Measurements from ENCODE around the gene ARNT2.

Gene ARNT2

DNA sequence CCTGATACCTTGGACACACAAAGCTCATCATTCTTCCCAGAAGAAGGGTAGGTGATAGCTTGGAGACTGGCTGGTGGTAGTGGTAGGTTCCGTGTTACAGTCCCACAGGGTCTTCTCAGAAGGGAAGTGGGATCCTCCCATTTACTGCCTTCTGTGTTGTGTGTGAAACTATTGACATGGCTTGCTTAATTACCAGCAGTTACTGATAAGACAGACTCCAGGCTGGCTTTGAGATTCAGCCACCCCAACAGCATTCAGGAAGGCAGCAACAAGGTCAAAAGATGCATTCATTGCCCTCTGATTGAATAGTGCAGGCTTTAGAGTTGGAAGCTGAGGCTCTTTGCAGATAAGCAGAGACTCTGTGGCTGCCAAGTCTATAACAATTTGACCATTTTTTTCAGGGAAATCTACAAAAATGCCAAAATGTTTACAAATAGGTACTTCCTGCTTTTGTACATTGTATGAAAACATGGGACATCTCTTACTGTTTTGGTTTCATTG, 7.7 kb downstream of the ARNT2 start:
- DNase-seq (ENCODE audit: low spot score): no peak

GRCh38 chr15:80414546-80415357, 10.6 kb downstream of the ARNT2 start:
- no peak for DNase-seq (ENCODE audit: low spot score)

DNA sequence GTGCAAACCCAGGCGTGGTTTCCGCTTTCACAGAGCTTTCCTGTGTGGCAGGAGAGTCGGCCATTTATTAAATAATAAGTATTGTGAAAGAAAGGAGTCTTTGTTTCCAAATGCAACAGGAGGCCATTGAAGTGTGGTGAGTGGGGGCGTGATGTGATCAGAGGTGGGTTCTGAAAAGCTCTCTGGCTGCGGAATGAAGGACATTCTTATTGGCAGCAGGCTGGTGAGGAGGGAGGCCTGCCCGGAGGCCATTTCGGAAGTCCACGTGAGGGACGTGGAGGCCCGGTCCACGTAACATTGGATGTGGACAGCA, 11.1 kb downstream of the ARNT2 start:
- no peak for DNase-seq (ENCODE audit: low spot score)

GRCh38 chr15:80416702-80417101, 12.5 kb downstream of the ARNT2 start:
- DNase-seq (ENCODE audit: low spot score): no peak

DNA sequence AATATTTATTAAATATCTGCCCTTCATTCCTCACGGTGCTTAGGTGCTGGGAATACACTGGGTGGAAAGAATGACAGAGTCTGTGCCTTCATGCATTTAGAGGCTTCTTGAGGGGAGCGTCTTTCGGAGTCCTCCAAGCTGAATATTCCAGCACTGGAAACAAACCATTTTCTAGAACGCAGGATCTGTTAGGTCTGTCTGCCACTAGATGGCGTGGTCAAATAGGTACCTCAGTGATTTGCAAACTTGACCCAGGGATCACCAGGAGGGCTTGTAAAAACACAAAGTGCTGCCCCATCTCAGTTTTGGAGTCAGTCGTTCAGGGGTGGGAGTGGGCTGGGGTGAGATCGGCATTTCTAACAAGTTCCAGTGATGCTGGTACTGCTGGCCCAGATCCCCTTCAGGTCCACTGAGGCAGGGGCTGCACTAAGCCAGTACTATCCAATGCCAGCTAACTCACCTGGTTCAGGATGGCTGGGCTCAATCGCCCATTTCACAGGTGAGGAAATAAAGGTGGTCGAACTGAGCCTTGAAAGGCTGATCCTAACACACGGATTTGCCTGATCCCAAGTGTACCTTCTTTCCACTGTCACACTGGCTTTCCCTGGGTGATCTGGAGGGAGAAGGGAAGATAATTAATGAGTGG, 14.8 kb downstream of the ARNT2 start:
- no peak for DNase-seq (ENCODE audit: low spot score)

DNA sequence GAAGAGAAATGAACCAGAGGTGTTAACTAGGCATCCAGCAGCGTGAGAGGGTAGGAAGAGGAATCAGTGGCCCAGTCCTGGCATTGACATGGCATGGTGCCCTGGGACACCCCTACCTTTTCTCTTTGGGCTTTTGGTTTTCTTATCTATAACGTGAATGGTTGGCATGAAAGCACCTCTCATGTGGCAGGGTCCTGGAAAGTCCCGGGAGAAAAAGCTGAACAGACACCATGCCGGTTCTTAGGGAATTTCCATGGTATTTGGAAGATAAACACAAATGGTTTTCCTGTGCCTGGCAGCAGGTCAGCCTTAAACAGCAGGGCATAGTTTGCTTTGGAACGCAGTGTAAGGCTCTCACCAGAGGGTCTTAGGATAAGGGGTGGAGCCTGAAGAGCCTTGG, 15.4 kb downstream of the ARNT2 start:
- DNase-seq (ENCODE audit: low spot score): no peak

- DNase-seq (ENCODE audit: low spot score): no peak
These were observed 16.5 kb downstream of the ARNT2 start for GRCh38 chr15:80420658-80421057.

DNA sequence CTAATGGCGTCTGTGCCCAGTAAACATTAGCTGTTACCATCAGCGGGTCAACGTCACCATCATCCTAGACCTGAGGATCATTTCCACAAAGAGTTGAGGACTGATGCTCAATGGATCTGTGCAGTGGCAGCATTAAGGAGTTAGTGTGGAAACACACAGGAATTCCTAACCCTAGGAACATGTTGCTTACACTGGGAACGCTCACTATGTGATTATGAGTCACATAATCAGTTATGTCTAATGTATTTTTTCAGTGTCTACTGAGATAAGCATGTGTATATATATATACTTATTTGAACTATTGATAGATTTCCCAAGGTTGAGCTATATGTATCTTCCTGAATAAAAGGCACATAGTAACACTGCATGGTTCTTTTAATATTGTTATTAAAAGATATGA, 19.0 kb downstream of the ARNT2 start:
- DNase-seq (ENCODE audit: low spot score): no peak

GRCh38 chr15:80424381-80424780, 20.2 kb downstream of the ARNT2 start:
- no peak for DNase-seq (ENCODE audit: low spot score)

DNA sequence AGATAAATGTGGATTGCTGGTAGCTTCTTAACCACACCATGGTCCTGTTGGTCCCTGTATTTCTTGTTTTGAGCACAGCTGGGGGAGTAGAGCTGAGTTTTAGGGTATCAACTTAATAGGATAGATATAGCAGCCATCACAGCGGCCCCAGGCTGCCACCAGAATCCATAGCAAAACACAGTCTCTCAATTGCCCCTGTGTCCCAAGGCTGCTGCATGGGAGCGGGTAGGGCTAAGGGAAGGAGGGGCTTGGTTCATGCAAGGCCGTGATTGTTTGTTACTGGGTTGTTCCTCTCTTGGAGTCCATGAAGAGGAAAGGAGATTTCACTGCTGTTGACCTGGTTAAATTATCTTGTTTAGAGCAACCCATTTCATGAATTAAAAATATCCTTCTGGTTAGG, 22.1 kb downstream of the ARNT2 start:
- no peak for DNase-seq (ENCODE audit: low spot score)

- no peak for DNase-seq (ENCODE audit: low spot score)
These were observed 25.8 kb downstream of the ARNT2 start for GRCh38 chr15:80429964-80430363.

- DNase-seq (ENCODE audit: low spot score): no peak
These were observed 27.6 kb downstream of the ARNT2 start for GRCh38 chr15:80431635-80432344.

- DNase-seq (ENCODE audit: low spot score): no peak
These were observed 28.1 kb downstream of the ARNT2 start for GRCh38 chr15:80432345-80432702.

DNA sequence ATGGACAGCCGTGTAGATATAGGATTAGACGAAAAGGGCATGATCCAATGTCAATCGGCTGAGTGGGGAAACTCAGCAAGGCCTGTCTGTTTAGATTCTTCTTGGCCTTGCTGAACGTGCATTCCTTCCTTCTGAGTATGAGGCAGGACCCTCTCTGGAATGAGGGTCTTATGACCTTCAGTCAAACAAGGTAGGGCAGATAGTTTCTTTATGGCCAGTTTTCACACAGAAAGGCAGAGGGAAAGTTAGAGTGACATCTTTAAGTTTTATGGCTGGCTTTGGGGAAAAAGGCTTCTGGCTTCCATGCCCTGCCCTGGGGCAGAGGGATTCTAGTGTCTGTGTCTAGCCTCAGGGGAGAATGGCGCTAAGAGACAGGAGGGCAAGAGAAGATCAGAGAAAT, 29.7 kb downstream of the ARNT2 start:
- no peak for DNase-seq (ENCODE audit: low spot score)

GRCh38 chr15:80434926-80435720, 30.9 kb downstream of the ARNT2 start:
- DNase-seq (ENCODE audit: low spot score): no peak

- no peak for DNase-seq (ENCODE audit: low spot score)
These were observed 32.5 kb downstream of the ARNT2 start for GRCh38 chr15:80436511-80437307.

DNA sequence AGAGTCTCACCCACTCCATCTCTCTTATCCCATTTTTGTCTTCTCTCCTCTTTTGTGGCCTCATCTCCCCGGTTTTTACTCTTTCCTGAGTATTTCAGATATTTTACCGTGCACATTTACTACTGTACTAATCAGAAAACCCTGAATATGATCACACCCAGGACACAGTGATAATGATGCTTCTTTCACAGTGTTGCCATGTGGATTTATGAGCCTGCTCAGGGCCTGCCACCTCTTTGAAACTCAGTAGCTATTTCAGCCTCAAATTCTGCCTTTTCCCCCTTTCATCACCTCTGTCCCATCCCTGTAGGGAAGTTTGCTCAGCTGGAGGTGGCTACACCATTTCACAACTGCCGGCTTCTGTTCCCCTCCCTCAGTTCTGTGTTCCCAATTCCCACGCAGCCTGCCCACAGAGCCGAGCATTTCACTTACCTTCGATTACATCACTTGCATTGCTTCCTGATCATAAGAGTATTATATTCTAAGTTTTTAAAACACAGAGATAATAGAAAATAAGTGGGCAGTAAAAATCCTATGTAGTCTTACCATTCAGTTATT, 33.2 kb downstream of the ARNT2 start:
- DNase-seq (ENCODE audit: low spot score): no peak

DNA sequence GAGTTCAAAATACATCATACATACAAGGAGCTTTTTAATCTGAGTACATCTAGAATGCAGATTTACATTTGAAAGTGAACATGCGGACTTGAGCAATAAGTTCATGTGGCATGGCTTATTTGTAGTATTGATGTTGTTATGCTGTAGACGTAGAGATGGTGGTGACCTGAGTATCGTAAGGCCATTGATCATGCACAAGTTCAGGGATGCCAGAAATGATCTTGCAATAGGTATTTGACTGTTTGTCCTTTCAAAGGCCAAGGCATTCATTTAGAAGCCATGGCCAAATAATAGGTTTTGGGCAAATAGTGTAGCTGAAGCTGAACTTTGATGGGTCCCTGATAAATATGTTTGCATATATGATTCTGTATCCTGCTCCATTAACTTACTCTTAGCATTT, 35.0 kb downstream of the ARNT2 start:
- DNase-seq (ENCODE audit: low spot score): no peak

GRCh38 chr15:80440024-80440423, 35.8 kb downstream of the ARNT2 start:
- no peak for DNase-seq (ENCODE audit: low spot score)

DNA sequence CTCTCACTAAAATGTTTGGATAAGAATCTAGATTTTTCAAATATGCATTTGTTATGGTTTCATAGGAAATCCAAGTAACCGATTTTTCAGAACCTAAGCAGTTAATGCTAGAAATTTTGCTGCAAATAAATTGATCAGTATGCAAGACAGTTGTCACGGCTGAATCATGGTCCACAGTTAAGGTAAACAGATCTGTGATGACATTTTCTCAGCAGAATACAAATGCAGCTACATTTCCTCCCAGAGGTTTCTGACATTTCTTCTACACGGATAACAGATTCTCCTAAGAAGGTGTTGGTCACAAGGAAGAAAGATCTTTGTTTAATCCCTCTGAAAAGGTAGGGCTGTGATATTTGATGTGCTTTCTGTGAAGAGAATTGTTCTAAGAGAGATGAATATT, 36.9 kb downstream of the ARNT2 start:
- DNase-seq (ENCODE audit: low spot score): no peak

GRCh38 chr15:80441714-80442113, 37.5 kb downstream of the ARNT2 start:
- DNase-seq (ENCODE audit: low spot score): no peak

Measured in hematopoietic multipotent progenitor cell treated with erythropoietin and hydrocortisone succinate and interleukin-3 and kit ligand, for 17 days (in vitro differentiated cells).